Right atrium auricular region (tissue), 2 donors: ENCODE measurements around the gene KDM6B. TPM values are rescaled to one million over a fixed set of nuclear protein-coding genes. Genes with fewer than 3 reads are reported as not detected.

Experiments used
- DNase-seq: peaks from one replicate; pipeline ENCODE4 v3.0.0-alpha.2; 2019; ENCODE audit warnings: low spot score
- H3K27ac ChIP-seq, 2 donors: fragments of 200-600 bp; sonication (generic); 1 replicate in 1 of 2; 2 replicates in 1 of 2; pipeline ENCODE4 v1.5.1; 2016 to 2019
- H3K27me3 ChIP-seq, 2 donors: fragments of 200-600 bp; sonication (generic); one replicate each; pipeline versions ENCODE4 v1.5.1 to v1.6.0; 2017 to 2019
- H3K36me3 ChIP-seq: fragments of 200-600 bp; sonication (generic); one replicate; pipeline ENCODE4 v1.5.1; 2016
- H3K4me1 ChIP-seq, 2 donors: fragments of 200-600 bp; sonication (generic); one replicate each; pipeline versions ENCODE4 v1.5.1 to v1.6.0; 2017 to 2019
- H3K4me3 ChIP-seq, 2 donors: fragments of 200-600 bp; sonication (generic); 1 replicate in 1 of 2; 2 replicates in 1 of 2; pipeline ENCODE4 v1.5.1; 2017 to 2019; ENCODE audit warnings: mild to moderate bottlenecking in 1 of 2, moderate library complexity in 1 of 2
- H3K9me3 ChIP-seq, 2 donors: fragments of 200-600 bp; sonication (generic); one replicate each; pipeline ENCODE4 v1.5.1; 2019
- CTCF ChIP-seq, 2 donors: fragments of 200-600 bp; sonication (generic); IDR thresholded peaks; one replicate each; pipeline ENCODE4 v1.5.1; 2019; ENCODE audit warnings: antibody characterized with exemption in 2 of 2
- total RNA-seq, 2 donors: library from RNA; depleted of rRNA; stranded (reverse); fragments of >200 nt; gene quantifications; one replicate each; pipeline ENCODE4 v1.1.0, GENCODE V29; 2016

Gene KDM6B
- total RNA-seq, 2 donors from 2014 or later, result 11.0 to 11.1 TPM

- Histone ChIP-seq H3K27ac (no peak overlapping the region), H3K4me1 (no peaks in the 10 kb centered on the region), H3K27me3 (no peaks in the 10 kb centered on the region), H3K36me3 (no peaks in the 10 kb centered on the region), H3K4me3 (no peak overlapping the region), H3K9me3 (no peaks in the 10 kb centered on the region)
- no peak for DNase-seq
- no peak for TF ChIP-seq CTCF (IDR thresholded peaks at IDR 0.05)
Observed at GRCh38 chr17:7864995-7865650, 31.1 kb downstream of the KDM6B start.

- no peaks in the 10 kb centered on the region for H3K4me1 ChIP-seq
- H3K4me3 ChIP-seq, result no peak overlapping the region
- no peaks in the 10 kb centered on the region for H3K36me3 ChIP-seq
- DNase-seq, result no peak
- H3K9me3 ChIP-seq, result no peaks in the 10 kb centered on the region
- TF ChIP-seq CTCF (IDR thresholded peaks at IDR 0.05), result no peak
- no peak overlapping the region for H3K27ac ChIP-seq
- H3K27me3 ChIP-seq, result no peaks in the 10 kb centered on the region
Observed at GRCh38 chr17:7867881-7868329, 33.9 kb downstream of the KDM6B start.

GRCh38 chr17:7873051-7873450, 39.0 kb downstream of the KDM6B start:
- H3K27me3 ChIP-seq, result no peaks in the 10 kb centered on the region
- H3K4me3 ChIP-seq, result no peak overlapping the region
- TF ChIP-seq CTCF (IDR thresholded peaks at IDR 0.05), result no peak
- H3K36me3 ChIP-seq, result no peaks in the 10 kb centered on the region
- no peaks in the 10 kb centered on the region for H3K9me3 ChIP-seq
- H3K4me1 ChIP-seq, result no peaks in the 10 kb centered on the region
- no peak overlapping the region for H3K27ac ChIP-seq
- no peak for DNase-seq

- TF ChIP-seq CTCF (IDR thresholded peaks at IDR 0.05), result no peak
- no peaks in the 10 kb centered on the region for H3K9me3 ChIP-seq
- no peaks in the 10 kb centered on the region for H3K36me3 ChIP-seq
- no peaks in the 10 kb centered on the region for H3K27me3 ChIP-seq
- H3K4me1 ChIP-seq, result no peaks in the 10 kb centered on the region
- DNase-seq, result no peak
- no peak overlapping the region for H3K27ac ChIP-seq
- no peak overlapping the region for H3K4me3 ChIP-seq
Observed at GRCh38 chr17:7875804-7876370, 41.9 kb downstream of the KDM6B start.

- H3K4me3 ChIP-seq, result no peak overlapping the region
- H3K9me3 ChIP-seq, result no peaks in the 10 kb centered on the region
- H3K27ac ChIP-seq, result no peak overlapping the region
- no peak for TF ChIP-seq CTCF (IDR thresholded peaks at IDR 0.05)
- H3K4me1 ChIP-seq, result peaks cover 0 to 10% of the 10 kb centered on the region in 2 donors
- H3K36me3 ChIP-seq, result no peaks in the 10 kb centered on the region
- peak; percentile 7 for DNase-seq
- H3K27me3 ChIP-seq, result no peaks in the 10 kb centered on the region
Observed at GRCh38 chr17:7878234-7878633, 44.2 kb downstream of the KDM6B start.
